PFSK-1 (cell line): ENCODE data around the gene TMEM245. TPM values are rescaled to one million over a fixed set of nuclear protein-coding genes. Genes with fewer than 3 reads are reported as not detected.
A peak's percentile ranks its signal among the peaks of the same experiment; 100 is the strongest.

Source experiments
- FOXP2 ChIP-seq: optimal IDR thresholded peaks from 2 replicates; pipeline ENCODE3; 2011; ENCODE audit warnings: borderline replicate concordance, control low read depth, inconsistent platforms; ENCODE audit not compliant: insufficient read depth; ENCODE audit errors: extremely low read length, extremely low read depth
- POLR2AphosphoS5 ChIP-seq: IDR thresholded peaks from 2 replicates; pipeline ENCODE4 v1.6.1; 2012; ENCODE audit warnings: low read depth, mild to moderate bottlenecking, control low read depth, low read length, moderate library complexity
- SIN3A ChIP-seq: IDR thresholded peaks from 2 replicates; pipeline ENCODE4 v1.6.1; 2012; ENCODE audit warnings: mild to moderate bottlenecking, low read length, moderate library complexity, borderline replicate concordance; ENCODE audit not compliant: insufficient read depth
- TAF1 ChIP-seq: IDR thresholded peaks from 2 replicates; pipeline ENCODE4 v1.6.1; 2012; ENCODE audit warnings: low read length, control low read depth, borderline replicate concordance; ENCODE audit not compliant: insufficient read depth
- polyA plus RNA-seq: library from polyadenylated mRNA; unstranded; fragments of >200 nt; gene quantifications from one replicate; pipeline ENCODE4 v1.2.1, GENCODE V29; 2012; ENCODE audit warnings: low read depth, missing spikeins; ENCODE audit not compliant: insufficient read length
- TF ChIP-seq, protein P1 (sequence below), 2 experiments: IDR thresholded peaks; 2 replicates each; pipeline versions ENCODE4 v1.6.1 to v1.8.0; 2011 to 2012; ENCODE audit warnings: low read depth in 2 of 2, low read length in 2 of 2, control low read depth in 1 of 2, inconsistent platforms in 1 of 2, mild to moderate bottlenecking in 1 of 2, moderate library complexity in 1 of 2; ENCODE audit not compliant: insufficient read depth in 1 of 2

Gene TMEM245
- 12.1 TPM for polyA plus RNA-seq

DNA sequence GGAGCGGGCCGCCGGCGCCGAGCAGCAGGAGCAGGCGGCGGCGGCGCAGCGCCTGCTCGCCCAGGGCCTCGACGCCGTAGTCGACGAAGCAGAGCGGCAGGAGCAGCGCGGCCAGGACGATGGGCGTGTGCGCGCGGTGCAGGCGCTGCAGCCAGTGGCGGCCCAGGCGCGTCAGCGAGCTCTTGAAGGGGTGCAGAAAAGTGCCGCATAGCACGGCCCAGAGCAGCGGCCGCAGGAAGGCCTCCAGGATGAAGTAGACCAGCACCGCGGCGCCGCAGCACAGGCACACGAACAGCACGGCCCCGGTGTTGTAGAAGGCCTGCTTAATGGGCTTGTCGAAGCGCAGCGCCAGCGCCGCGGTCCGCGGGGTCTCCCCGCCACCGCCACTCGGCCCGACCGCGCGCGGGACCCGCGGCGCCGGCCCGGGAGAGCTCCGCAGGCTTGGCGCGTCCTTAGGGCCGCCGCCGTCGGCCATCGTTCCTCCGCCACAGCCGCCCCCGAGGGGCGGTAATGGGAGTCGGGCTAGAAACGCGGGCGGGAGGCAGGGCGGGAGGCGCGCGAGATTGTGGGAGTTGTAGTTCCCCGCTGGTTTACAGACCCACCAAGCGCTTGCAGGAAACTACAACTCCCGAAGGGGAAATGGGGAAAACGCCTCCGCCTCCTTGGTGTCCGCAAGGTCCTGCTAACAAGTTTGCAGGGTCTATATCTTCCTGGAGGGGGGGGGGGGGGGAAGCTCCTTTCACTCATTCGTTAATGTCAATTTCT is at the start of gene TMEM245:
Gene TMEM245, minus strand, starts transcription at position 509 of the 765 bp plus-strand sequence. Its CDS starts 34 bp downstream, at position 475.
- TF ChIP-seq, protein P1, sequence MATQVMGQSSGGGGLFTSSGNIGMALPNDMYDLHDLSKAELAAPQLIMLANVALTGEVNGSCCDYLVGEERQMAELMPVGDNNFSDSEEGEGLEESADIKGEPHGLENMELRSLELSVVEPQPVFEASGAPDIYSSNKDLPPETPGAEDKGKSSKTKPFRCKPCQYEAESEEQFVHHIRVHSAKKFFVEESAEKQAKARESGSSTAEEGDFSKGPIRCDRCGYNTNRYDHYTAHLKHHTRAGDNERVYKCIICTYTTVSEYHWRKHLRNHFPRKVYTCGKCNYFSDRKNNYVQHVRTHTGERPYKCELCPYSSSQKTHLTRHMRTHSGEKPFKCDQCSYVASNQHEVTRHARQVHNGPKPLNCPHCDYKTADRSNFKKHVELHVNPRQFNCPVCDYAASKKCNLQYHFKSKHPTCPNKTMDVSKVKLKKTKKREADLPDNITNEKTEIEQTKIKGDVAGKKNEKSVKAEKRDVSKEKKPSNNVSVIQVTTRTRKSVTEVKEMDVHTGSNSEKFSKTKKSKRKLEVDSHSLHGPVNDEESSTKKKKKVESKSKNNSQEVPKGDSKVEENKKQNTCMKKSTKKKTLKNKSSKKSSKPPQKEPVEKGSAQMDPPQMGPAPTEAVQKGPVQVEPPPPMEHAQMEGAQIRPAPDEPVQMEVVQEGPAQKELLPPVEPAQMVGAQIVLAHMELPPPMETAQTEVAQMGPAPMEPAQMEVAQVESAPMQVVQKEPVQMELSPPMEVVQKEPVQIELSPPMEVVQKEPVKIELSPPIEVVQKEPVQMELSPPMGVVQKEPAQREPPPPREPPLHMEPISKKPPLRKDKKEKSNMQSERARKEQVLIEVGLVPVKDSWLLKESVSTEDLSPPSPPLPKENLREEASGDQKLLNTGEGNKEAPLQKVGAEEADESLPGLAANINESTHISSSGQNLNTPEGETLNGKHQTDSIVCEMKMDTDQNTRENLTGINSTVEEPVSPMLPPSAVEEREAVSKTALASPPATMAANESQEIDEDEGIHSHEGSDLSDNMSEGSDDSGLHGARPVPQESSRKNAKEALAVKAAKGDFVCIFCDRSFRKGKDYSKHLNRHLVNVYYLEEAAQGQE (IDR thresholded peaks at IDR 0.05; ENCODE audit: insufficient read depth in 1 of 2, low read depth in 2 of 2, low read length in 2 of 2) = no peak
- TF ChIP-seq POLR2AphosphoS5 = peak; percentile 48; the same call in 1 of the 2 replicates
- no peak for TF ChIP-seq TAF1
- TF ChIP-seq FOXP2 = peak; percentile 41
- peak; percentile 73; the same call in 1 of the 2 replicates for TF ChIP-seq SIN3A

- TF ChIP-seq SIN3A (no peak), POLR2AphosphoS5 (no peak), TAF1 (no peak), FOXP2 (no peak)
- TF ChIP-seq, protein P1 (IDR thresholded peaks at IDR 0.05; ENCODE audit: insufficient read depth in 1 of 2, low read depth in 2 of 2, low read length in 2 of 2) = no peak
These were observed 48.4 kb upstream of the TMEM245 start for GRCh38 chr9:109168170-109168569.

- TF ChIP-seq POLR2AphosphoS5 (no peak), SIN3A (no peak), FOXP2 (no peak), TAF1 (no peak)
- TF ChIP-seq, protein P1 (IDR thresholded peaks at IDR 0.05; ENCODE audit: insufficient read depth in 1 of 2, low read depth in 2 of 2, low read length in 2 of 2) = no peak
These were observed 48.0 kb upstream of the TMEM245 start for GRCh38 chr9:109167716-109168115.

DNA sequence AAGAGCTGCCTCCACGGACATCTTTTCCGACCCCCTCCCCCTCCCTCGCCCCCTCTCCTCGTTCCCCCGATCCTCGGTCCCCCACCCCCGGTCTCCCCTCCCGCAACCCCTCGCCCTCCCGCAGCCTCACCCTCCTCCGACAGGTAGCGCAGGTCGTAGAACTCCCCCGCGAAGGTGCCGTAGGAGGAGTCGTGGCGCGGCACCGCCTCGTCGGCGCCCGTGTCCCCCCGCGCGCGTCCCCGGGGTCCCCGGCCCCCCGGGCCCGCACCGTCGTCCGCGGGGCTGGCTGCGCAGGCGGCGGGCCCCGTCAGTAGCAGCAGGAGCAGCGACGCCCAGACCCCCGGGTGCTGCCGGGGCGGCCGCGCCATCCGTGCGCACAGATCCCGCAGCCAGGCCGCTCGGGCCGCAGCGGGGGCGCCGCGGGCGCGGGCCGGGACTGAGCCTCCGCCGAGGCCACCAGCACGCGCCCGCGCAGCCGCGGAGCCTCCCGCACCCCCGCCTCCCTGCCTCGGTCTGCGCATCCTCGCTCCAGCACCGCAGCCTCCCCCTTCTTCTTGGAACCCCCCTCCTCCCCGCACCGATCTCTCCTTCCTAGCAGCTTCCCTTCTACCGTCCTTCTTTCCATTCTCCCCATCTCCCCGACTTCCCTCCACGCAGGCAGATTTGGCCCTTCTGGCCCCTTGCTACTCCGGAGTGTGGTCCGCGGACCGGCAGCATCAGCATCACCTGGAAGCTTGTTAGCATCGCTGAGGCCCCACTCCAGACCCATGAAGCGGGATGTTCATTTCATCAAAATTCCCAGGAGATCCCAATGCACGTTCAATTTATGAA is 47.2 kb upstream of the TMEM245 start, which contains the start of gene FRRS1L:
Gene FRRS1L, minus strand, starts transcription at position 479 of the 831 bp plus-strand sequence. Its CDS starts 111 bp downstream, at position 368.
- TF ChIP-seq, protein P1 (IDR thresholded peaks at IDR 0.05; ENCODE audit: insufficient read depth in 1 of 2, low read depth in 2 of 2, low read length in 2 of 2) = no peak
- TF ChIP-seq FOXP2 = no peak
- TF ChIP-seq TAF1 = no peak
- no peak for TF ChIP-seq POLR2AphosphoS5
